DMS153 treated with DMSO at 0.1 percent for 48 hours (cell line): Measurements from ENCODE around the gene MACF1.

ENCODE experiments used
- DNase-seq: peaks from one replicate; lab custom pipeline; 2025; ENCODE audit not compliant: unreplicated experiment; lab: John Stamatoyannopoulos, UW

MACF1 gene

GRCh38 chr1:39212499-39212898 is 8.0 kb downstream of the MACF1 start:
- DNase-seq: no peak

DNA sequence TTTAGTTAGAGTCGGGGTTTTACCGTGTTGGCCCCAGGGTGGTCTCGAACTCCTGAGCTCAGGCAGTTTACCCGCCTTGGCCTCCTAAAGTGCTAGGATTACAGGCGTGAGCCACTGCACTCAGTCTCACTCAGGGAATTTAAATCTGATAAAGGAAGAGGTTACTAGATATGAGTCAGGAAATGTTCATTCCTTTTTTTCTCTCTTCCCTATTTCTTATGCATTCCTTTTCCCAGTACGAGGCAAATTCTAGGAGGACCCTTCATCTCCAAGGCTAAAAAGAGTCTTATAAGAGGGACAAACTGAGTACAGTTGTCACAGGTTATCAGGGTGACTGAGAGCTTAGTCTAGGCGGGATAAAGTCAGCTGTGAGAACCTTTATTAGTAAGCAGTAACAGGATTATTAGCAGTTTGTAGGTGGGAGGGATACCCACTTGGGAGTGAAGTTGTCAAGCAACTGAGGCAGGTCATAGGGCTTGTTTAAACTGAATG is 9.1 kb downstream of the MACF1 start:
- DNase-seq: no peak

GRCh38 chr1:39214021-39214713 is 9.7 kb downstream of the MACF1 start:
- DNase-seq: no peak

DNA sequence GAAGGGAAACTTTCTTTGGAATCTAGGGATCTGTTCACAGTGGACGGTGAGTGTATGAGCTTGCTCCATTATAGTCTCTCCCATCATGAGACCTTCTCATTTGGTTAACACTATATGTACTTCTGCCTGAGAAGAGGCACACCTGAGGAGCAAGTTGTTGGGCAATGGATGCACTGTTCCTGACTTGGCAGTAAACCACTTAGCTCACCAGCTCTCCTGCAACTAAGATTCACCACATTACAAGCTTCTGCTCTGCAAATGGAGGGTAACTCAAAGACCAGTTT is 10.2 kb downstream of the MACF1 start:
- DNase-seq: no peak

DNA sequence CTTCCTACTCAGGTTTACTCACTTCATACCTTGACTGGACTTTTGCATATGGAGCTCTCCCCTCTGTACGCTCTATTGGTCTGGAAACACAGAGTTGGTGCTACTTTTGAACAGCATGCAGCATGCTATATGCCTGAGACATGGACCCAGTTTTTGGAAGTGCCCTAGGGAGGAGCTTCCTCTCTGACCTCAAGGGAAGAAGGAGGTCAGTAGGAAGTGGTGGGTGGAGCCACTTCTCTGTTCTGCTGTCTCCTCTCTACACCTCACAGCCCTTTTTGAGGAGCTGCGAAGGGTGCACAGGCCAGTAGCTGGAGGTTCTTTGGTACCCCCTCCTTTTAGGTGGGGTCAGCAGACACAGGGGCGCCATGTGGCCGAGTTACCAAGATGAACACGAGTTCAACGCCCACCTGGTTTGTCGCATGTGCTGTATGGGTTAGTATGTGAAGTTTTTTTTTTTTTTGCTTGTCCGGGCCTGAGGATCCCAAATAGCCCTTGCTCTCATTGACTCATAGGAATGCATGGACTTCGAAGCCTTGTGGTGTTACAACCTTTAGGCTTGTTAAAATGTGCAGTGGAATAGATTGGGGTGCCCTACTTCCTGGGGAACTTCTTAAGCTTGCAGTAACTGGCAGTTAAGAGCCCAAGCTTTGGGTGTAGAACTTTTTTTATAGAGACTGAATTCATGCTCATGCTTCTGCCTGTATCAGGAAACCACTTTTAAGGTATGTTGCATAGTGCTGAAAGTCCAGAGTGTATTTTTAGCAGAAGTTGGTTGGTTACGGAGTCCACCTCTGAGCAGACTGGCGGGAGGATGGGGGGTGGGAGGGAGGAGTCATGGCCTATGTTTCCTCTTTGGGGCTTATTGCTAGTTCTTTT is 10.7 kb downstream of the MACF1 start:
- no peak for DNase-seq

- no peak for DNase-seq
Measured at GRCh38 chr1:39216771-39217170, 12.3 kb downstream of the MACF1 start.

- no peak for DNase-seq
Measured at GRCh38 chr1:39220891-39221870, 16.7 kb downstream of the MACF1 start.

DNA sequence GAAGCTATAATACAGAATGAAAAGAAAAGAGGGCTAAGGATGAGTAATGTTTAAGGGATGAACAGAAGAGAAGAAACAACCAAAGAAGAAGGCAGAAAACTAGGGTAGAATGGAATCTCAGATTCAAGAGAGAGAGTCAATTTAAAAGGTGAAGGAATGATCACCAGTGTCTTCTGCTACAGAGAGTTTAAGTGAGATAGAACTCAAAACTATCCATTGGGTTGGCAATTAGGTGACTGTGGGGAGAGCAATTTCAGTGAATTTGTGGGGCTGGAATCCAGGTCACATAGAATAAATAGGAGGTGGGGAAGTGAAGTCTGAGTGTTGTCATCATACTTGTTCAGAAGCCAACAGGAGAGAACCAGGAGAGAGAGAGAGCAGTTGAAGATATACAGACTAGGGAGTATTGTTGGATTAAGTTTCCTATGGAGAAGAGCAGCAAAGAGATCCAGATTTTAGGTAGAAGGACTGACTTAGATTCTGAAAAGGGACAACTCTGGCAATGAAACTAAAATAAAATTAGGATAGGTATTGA is 19.9 kb downstream of the MACF1 start:
- no peak for DNase-seq

GRCh38 chr1:39226836-39227235 is 22.3 kb downstream of the MACF1 start:
- DNase-seq: no peak

DNA sequence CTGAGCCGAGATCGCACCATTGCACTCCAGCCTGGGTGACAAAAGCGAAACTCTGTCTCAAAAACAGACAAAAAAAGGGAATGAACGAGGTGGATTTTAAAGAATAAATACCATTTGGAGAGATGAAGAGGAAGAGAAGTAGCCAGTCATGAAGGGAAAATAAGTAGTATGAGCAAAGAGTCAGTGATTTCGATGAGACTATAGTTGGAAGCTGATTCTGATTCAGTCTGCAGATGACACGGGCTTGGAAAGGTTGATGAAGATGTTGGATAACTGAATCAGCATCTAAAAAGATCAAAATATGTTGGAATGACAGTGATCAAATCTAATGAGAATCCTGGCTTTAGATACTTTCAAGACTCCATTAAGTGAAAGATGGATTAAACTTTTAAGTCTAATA is 23.8 kb downstream of the MACF1 start:
- no peak for DNase-seq

GRCh38 chr1:39229504-39229903 is 25.0 kb downstream of the MACF1 start:
- no peak for DNase-seq

DNA sequence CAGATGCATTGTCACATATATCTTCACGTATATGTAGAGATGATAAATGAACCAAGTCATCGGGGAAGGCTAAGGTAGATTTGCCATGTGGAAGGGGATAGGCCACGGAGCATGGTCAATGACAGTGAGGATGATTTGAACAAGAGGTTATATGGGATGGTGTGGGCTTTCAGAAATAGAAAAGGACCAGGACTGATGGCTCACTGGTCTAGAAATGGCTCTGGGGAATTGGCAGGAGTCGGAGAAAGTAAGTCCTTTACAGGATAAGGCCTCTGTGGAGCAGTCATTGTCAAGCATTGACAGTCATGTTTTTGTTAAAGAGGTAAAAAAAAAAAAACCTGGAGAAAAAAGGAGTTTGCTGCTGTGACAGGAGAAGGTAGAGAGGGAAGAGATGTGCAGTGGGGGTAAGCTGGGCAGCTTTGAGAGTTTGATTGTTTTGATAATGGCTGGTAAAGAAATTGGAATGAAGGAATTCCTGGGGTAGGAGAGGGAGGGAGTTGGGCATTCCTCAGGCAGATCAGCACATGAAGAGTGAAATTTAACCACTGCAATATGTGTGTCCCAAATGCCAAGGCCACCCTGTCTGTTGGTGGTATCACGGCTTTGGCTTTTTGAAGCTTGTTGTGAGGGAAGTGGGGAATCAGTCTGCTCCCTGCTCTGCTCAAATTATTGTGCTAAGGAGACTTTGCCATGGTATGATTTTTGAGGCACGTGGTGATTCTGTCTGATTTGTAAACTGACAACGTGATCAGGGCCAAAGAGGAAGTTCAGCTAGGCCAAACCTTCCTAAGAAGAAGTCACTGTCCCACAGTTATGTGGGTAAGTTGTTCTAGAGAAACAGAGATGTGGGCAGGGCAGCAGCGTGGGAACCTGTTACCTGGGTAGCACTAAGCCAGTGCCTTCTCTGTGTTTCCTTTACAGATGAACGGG is 26.0 kb downstream of the MACF1 start:
- DNase-seq: no peak

- no peak for DNase-seq
Measured at GRCh38 chr1:39236971-39237370, 32.5 kb downstream of the MACF1 start.

DNA sequence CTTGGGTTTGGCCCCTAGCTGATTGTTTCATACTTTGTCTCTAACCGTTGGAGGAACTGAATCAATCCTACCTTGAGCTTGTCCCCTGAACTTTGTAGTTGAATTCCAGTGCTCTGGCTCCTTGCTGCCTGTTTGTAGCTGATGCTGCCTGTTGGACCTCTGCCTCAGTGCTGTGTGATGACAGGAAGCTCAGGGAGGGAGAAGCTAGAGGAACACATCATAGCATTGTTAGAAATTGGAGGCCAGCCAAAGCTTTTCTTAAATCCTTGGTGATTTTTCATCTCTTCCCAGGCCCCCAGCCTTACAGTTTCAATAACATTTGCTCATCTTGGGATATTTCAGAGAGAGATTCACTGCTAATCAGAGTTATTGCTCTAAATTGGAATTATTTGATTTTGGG is 34.0 kb downstream of the MACF1 start:
- no peak for DNase-seq

DNA sequence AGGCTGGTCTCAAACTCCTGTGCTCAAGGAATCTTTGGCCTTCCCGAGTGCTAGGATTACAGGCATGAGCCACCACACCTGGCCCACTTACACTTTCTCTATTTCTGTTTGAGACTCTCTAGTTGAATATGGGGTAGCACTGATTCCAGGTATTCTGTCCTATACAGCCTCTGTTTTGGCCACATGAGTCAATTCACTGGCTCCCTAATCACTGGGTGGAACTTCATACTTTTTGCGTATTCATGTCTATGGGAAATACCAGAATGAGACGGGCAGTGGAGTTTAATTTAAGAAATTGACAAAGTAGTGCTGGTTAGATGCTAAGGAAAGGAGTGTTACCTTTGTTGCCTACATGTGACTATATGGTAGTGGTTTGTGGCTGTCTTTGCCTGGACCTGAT is 35.5 kb downstream of the MACF1 start:
- DNase-seq: no peak

- no peak for DNase-seq
Measured at GRCh38 chr1:39243302-39243701, 38.8 kb downstream of the MACF1 start.

- DNase-seq: no peak
Measured at GRCh38 chr1:39250460-39251240, 46.2 kb downstream of the MACF1 start.

DNA sequence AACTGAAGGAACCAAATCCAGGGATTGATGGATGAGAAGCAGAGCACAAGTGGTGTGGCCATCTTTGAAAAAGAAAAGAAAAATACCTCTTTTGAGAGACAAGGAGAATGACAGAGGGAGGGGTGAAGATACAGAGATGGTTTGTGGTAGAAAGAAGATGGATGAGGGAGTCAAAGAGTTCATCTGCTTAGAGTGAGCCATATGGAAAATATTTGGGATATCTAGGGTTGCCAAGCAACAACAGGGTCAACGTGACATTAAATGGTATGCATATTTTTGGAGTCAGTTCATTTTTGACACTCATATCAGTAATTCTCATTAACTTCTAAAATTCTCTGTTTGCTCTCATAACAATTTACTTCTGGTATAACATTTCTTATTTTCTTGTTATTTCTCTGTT is 50.7 kb downstream of the MACF1 start:
- no peak for DNase-seq
